CD4-positive, CD25-positive, alpha-beta regulatory T cell (primary cell): ENCODE measurements around the gene MC2R. TPM values are rescaled to one million over a fixed set of nuclear protein-coding genes. Genes with fewer than 3 reads are reported as not detected.
A peak's percentile ranks its signal among the peaks of the same experiment; 100 is the strongest.

ENCODE experiments used
- ATAC-seq, 2 donors: fragments of 150-1000 bp; cut with Tn5 transposase; one replicate each; pipeline ENCODE4 v1.10.0; 2021; ENCODE audit warnings: low read depth in 2 of 2, moderate number of reproducible peaks in 2 of 2, moderate library complexity in 1 of 2
- DNase-seq, 3 donors: peaks; one replicate each; pipeline versions ENCODE4 v3.0.0 to v3.0.0-alpha.2; 2012 to 2022; ENCODE audit warnings: mixed read lengths in 1 of 3
- H3K27ac ChIP-seq: one replicate; pipeline ENCODE4 v1.7.0; 2013; ENCODE audit warnings: mild to moderate bottlenecking, low read length; ENCODE audit not compliant: insufficient read depth, poor library complexity, severe bottlenecking
- H3K27me3 ChIP-seq: one replicate; pipeline ENCODE4 v1.7.0; 2013; ENCODE audit warnings: low read length; ENCODE audit not compliant: control insufficient read depth, insufficient read depth
- H3K36me3 ChIP-seq: one replicate; pipeline ENCODE4 v1.7.0; 2013; ENCODE audit warnings: mild to moderate bottlenecking, low read length, moderate library complexity; ENCODE audit not compliant: control insufficient read depth, insufficient read depth
- H3K4me1 ChIP-seq: 2 replicates; pipeline ENCODE4 v1.7.0; 2013; ENCODE audit warnings: mild to moderate bottlenecking, low read length; ENCODE audit not compliant: insufficient read depth, control insufficient read depth, poor library complexity, severe bottlenecking
- H3K4me3 ChIP-seq: one replicate; pipeline ENCODE4 v1.7.0; 2013; ENCODE audit warnings: low read depth, mild to moderate bottlenecking, low read length, moderate library complexity
- H3K9me3 ChIP-seq, 2 experiments: 1 replicate in 1 of 2; 2 replicates in 1 of 2; pipeline ENCODE4 v1.7.0; 2013; ENCODE audit warnings: low read length in 2 of 2, mild to moderate bottlenecking in 1 of 2, moderate library complexity in 1 of 2; ENCODE audit not compliant: control insufficient read depth in 2 of 2
- H3K27ac Mint-ChIP-seq, 3 donors: one replicate each; pipeline ENCODE4 v1.8.0; 2020 to 2022; ENCODE audit warnings: mild to moderate bottlenecking in 3 of 3, mixed read lengths in 3 of 3, moderate library complexity in 2 of 3
- H3K27me3 Mint-ChIP-seq: one replicate; pipeline ENCODE4 v1.8.0; 2022; ENCODE audit warnings: mild to moderate bottlenecking, mixed read lengths
- H3K36me3 Mint-ChIP-seq: one replicate; pipeline ENCODE4 v1.8.0; 2020; ENCODE audit warnings: mixed read lengths
- H3K4me1 Mint-ChIP-seq, 4 donors: one replicate each; pipeline ENCODE4 v1.8.0; 2020 to 2022; ENCODE audit warnings: mixed read lengths in 4 of 4, mild to moderate bottlenecking in 1 of 4
- H3K4me3 Mint-ChIP-seq, 4 donors: one replicate each; pipeline ENCODE4 v1.8.0; 2020 to 2022; ENCODE audit warnings: mild to moderate bottlenecking in 4 of 4, mixed read lengths in 4 of 4, moderate library complexity in 3 of 4
- H3K9me3 Mint-ChIP-seq, 7 donors: one replicate each; pipeline ENCODE4 v1.8.0; 2020 to 2022; ENCODE audit warnings: mixed read lengths in 7 of 7, mild to moderate bottlenecking in 3 of 7, moderate library complexity in 2 of 7
- polyA plus RNA-seq, 4 donors: library from polyadenylated mRNA; unstranded; fragments of 300-500 nt; fragmentation: Illumina TruSeq; gene quantifications; one replicate each; pipeline ENCODE4 v1.2.3, GENCODE V29; 2021
- total RNA-seq: library from RNA; stranded (reverse); gene quantifications from one replicate; pipeline ENCODE4 v1.2.3, GENCODE V29; 2022

MC2R gene
- total RNA-seq (not detected), polyA plus RNA-seq (not detected)

DNA sequence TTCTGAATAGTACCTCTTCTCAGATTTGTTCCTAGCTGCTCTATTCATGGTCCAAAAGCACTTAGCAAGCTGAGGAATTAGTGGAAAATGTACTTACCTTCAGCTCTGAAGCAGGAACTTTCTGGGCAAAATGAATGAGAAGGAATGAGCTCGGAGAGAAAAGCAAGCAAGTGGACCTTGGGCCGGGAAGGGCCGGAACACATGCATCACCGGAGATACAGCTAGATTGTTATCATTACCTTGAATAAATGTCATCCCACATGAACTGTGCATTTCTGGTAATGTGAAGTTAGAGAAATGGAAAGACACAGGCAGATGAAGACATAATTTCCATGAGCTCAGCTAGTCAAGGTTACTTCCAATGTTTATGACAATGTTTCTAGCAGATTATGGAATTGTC is at the start of gene MC2R:
Gene MC2R (minus strand): TSS at position 146 of the 400 bp plus-strand sequence. CDS start 30,018 bp downstream, outside the sequence.
- Mint-ChIP-seq H3K27me3 (no peaks in the 10 kb centered on the region), H3K27ac (no peak within 1 kb of the TSS)

DNA sequence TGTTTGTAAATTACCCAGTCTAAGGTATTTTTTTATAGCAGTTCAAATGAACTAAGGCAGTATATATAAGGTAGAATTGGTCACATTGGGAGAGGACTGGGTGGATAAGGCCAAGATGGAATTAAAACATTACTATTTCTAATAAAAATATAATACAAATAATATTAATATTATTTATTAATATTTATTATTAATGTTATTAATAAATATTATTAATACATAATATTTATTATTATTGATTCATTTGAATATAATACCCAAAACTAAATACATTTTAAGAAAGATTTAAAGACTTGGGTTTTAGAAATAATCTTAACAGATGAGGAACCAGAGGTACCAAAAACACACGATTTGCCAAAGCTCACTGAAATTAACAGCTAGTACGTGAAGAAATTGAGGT is 30.5 kb upstream of the MC2R start:
- Mint-ChIP-seq H3K9me3 (peaks cover 0 to 5% (median 0%) of the 10 kb centered on the region in 7 donors), H3K4me1 (no peaks in the 10 kb centered on the region), H3K4me3 (no peak overlapping the region), H3K27me3 (peaks cover 8% of the 10 kb centered on the region), H3K36me3 (no peaks in the 10 kb centered on the region), H3K27ac (no peak overlapping the region)
- Histone ChIP-seq H3K36me3 (no peaks in the 10 kb centered on the region), H3K4me3 (no peak overlapping the region), H3K27me3 (no peaks in the 10 kb centered on the region), H3K9me3 (peaks cover 0 to 2% of the 10 kb centered on the region in 2 experiments), H3K4me1 (no peaks in the 10 kb centered on the region), H3K27ac (no peak overlapping the region)
- ATAC-seq: no peak
- DNase-seq: no peak

More for the DNA sequence above, at the start of gene MC2R:
- Histone ChIP-seq H3K9me3 (no peaks in the 10 kb centered on the region), H3K36me3 (no peaks in the 10 kb centered on the region), H3K4me1 (no peaks in the 10 kb centered on the region), H3K27me3 (no peaks in the 10 kb centered on the region), H3K4me3 (no peak within 1 kb of the TSS), H3K27ac (no peak within 1 kb of the TSS)
- Mint-ChIP-seq H3K4me3 (no peak within 1 kb of the TSS), H3K9me3 (peaks cover 0 to 6% (median 0%) of the 10 kb centered on the region in 7 donors), H3K4me1 (no peaks in the 10 kb centered on the region), H3K36me3 (no peaks in the 10 kb centered on the region)
- ATAC-seq (no peak), DNase-seq (no peak)

DNA sequence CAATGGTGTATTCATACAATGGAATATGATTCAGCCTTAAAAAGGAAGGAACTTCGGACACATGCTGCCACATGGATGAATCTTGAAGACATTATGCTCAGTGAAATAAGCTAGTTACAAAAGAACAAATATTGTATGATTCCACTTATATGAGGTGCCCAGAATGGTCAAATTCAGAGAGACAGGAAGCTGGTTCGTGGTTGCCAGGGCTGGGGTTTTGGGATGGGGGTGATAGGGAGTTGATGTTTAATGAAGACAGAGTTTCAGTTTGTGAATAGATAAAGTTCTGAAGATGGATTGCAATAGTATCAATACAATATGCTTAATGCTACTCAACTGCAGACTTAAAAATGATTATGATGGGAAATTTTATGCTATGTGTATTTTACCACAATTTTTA is 28.0 kb upstream of the MC2R start:
- no peak overlapping the region for H3K4me3 Mint-ChIP-seq
- H3K27ac Mint-ChIP-seq: no peak overlapping the region
- Histone ChIP-seq H3K9me3 (peaks cover 0 to 2% of the 10 kb centered on the region in 2 experiments), H3K4me3 (no peak overlapping the region), H3K36me3 (no peaks in the 10 kb centered on the region), H3K27me3 (no peaks in the 10 kb centered on the region), H3K4me1 (no peaks in the 10 kb centered on the region), H3K27ac (no peak overlapping the region)
- no peak for DNase-seq
- H3K27me3 Mint-ChIP-seq: peaks cover 5% of the 10 kb centered on the region
- no peak for ATAC-seq
- no peaks in the 10 kb centered on the region for H3K36me3 Mint-ChIP-seq
- H3K9me3 Mint-ChIP-seq: peaks cover 0 to 5% (median 0%) of the 10 kb centered on the region in 7 donors
- peaks cover 0 to 2% (median 0%) of the 10 kb centered on the region in 4 donors for H3K4me1 Mint-ChIP-seq

DNA sequence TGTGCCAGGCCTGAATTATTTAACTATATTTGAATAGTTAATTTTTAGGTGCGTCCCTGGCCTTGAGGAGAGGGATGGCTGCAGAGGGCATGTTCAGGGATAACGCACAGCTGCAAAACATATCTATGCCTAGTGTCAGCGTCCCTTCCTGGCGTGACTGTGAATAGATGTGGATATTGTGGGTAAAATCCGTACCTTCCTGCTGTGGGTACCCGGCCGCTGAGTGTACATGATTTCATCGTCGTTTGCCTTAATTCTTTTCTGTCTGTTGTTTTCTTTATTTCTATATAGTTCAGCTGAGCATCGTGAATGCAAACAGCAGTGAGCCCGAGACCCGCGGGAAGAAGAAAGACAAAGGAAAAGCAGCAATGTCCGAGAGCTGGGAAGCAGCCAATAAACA is 25.0 kb upstream of the MC2R start:
- Histone ChIP-seq H3K27me3 (no peaks in the 10 kb centered on the region), H3K4me1 (no peaks in the 10 kb centered on the region), H3K36me3 (no peaks in the 10 kb centered on the region), H3K9me3 (no peaks in the 10 kb centered on the region), H3K27ac (no peak overlapping the region), H3K4me3 (no peak overlapping the region)
- Mint-ChIP-seq H3K9me3 (peaks cover 0 to 2% (median 0%) of the 10 kb centered on the region in 7 donors), H3K4me1 (peaks cover 0 to 2% (median 0%) of the 10 kb centered on the region in 4 donors), H3K27ac (no peak overlapping the region), H3K36me3 (no peaks in the 10 kb centered on the region), H3K27me3 (no peaks in the 10 kb centered on the region), H3K4me3 (no peak overlapping the region)
- DNase-seq (no peak), ATAC-seq (no peak)

DNA sequence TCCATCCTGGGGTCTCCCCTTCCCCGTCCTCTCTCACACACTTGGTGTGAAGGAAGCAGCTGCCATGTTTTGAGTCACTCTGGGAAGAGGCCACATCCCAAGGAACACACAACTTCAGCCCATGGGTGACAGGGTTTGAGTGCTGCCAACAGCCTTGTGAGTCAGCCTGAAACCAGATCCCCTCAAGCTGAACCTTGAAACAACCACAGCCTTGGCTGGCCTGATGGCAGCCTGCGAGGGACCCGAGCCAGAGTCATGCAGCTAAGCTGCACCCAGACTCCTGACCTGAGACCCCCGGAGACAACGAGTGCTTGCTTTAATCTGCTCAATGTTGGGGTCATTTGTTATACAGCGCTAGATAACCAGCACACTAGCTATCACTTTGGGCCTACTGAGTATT is 19.3 kb upstream of the MC2R start:
- H3K4me3 Mint-ChIP-seq: no peak overlapping the region
- no peaks in the 10 kb centered on the region for H3K27me3 ChIP-seq
- DNase-seq (no peak), ATAC-seq (no peak)
- peaks cover 0 to 2% (median 0%) of the 10 kb centered on the region in 4 donors for H3K4me1 Mint-ChIP-seq
- no peaks in the 10 kb centered on the region for H3K4me1 ChIP-seq
- H3K36me3 ChIP-seq: no peaks in the 10 kb centered on the region
- peaks cover 5% of the 10 kb centered on the region for H3K27me3 Mint-ChIP-seq
- H3K9me3 ChIP-seq: no peaks in the 10 kb centered on the region
- H3K9me3 Mint-ChIP-seq: peaks cover 0 to 4% (median 1%) of the 10 kb centered on the region in 7 donors
- no peak overlapping the region for H3K27ac ChIP-seq
- H3K36me3 Mint-ChIP-seq: no peaks in the 10 kb centered on the region
- no peak overlapping the region for H3K4me3 ChIP-seq
- no peak overlapping the region for H3K27ac Mint-ChIP-seq

DNA sequence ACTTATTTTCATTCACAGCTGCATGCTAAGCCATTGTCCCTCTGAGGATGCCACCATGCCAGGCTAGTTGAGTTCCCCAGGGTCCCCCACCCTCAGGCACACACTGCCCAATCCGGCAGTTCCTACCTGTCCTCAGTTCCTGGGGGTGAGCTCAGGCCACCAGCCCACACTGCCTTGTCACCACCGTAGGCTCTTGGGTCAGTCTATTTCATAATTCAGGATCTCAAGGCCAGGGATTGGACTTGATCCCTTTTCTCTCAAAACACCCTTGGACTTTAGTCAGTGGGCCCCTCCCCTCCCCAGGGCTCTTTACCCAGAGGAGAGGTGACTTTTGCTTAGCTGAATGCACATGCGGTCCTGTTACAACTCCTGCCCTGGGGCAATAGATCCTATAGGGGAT is 18.7 kb upstream of the MC2R start:
- H3K27me3 Mint-ChIP-seq: peaks cover 5% of the 10 kb centered on the region
- ATAC-seq (peak in 1 of 2 donors; percentile 6), DNase-seq (no peak)
- peaks cover 0 to 6% (median 2%) of the 10 kb centered on the region in 7 donors for H3K9me3 Mint-ChIP-seq
- H3K27ac Mint-ChIP-seq: no peak overlapping the region
- Histone ChIP-seq H3K27me3 (no peaks in the 10 kb centered on the region), H3K4me1 (no peaks in the 10 kb centered on the region), H3K27ac (no peak overlapping the region), H3K4me3 (no peak overlapping the region), H3K9me3 (peaks cover 0 to under 1% of the 10 kb centered on the region in 2 experiments), H3K36me3 (no peaks in the 10 kb centered on the region)
- H3K4me1 Mint-ChIP-seq: peaks cover 0 to 2% (median 0%) of the 10 kb centered on the region in 4 donors
- H3K36me3 Mint-ChIP-seq: no peaks in the 10 kb centered on the region
- no peak overlapping the region for H3K4me3 Mint-ChIP-seq

DNA sequence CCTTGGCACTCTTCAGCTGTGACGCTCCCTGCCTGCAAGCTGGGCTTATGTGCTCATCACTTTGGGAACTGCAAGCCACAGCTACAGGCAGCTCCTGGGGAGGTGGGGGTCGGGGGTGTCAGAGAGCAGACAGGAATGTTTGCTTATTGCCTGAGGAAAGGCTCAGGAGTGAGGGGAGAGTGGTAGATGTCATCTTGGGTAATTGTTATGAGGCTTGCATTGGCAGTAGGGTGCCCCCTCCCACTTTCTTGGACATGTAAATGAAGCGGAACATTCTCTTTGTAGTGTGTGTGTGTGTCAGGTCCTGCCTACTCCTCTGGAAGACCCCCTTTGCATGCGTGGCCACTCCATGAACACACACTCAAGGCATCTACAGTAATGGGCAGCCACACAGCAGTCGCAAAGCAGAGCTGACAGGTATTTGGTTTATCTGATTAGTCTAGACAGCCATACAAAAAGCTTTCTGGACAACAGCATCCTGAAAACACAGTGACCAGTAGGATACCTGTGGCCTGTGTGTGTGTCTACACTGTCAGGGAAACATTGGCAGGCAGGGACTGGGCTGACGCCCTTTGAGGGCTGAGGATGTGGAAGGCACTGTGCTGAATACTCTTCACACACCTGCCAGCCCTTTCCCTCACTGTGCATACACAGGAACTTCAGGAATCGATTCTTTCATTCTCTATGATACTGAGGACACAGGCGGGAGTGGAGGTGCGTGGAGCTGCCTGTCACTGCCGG is 17.1 kb upstream of the MC2R start:
- no peaks in the 10 kb centered on the region for H3K27me3 ChIP-seq
- Mint-ChIP-seq H3K4me3 (no peak overlapping the region), H3K4me1 (peaks cover 0 to under 1% (median 0%) of the 10 kb centered on the region in 4 donors), H3K9me3 (peaks cover 0 to 9% (median 2%) of the 10 kb centered on the region in 7 donors), H3K36me3 (no peaks in the 10 kb centered on the region), H3K27ac (no peak overlapping the region), H3K27me3 (peaks cover 5% of the 10 kb centered on the region)
- no peak overlapping the region for H3K27ac ChIP-seq
- H3K4me3 ChIP-seq: no peak overlapping the region
- DNase-seq (no peak), ATAC-seq (no peak)
- no peaks in the 10 kb centered on the region for H3K36me3 ChIP-seq
- peaks cover 0 to 4% of the 10 kb centered on the region in 2 experiments for H3K9me3 ChIP-seq
- H3K4me1 ChIP-seq: no peaks in the 10 kb centered on the region

DNA sequence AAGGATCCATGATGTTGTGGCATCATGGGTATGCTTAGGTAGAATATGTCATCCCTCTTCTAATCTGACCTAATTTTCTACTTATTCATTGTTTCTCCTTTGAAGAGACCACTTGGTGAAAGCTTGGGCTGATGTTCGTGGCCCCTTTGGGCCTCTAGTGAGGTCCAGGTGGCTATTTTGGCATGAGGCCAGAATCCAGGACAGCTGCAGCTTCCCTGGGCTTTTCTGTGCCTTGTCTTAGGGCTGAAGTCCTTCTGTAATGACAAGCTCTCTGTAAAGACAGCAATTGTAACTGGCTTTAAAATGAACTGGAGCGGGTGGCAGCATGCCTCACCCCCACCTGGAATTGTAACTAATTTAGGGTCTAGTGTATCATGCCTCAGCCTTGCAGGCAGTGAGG is 15.6 kb upstream of the MC2R start:
- Mint-ChIP-seq H3K36me3 (no peaks in the 10 kb centered on the region), H3K9me3 (peaks cover 0 to 11% (median 2%) of the 10 kb centered on the region in 7 donors), H3K27ac (no peak overlapping the region), H3K4me3 (no peak overlapping the region), H3K4me1 (peaks cover 0 to 2% (median 0%) of the 10 kb centered on the region in 4 donors), H3K27me3 (peaks cover 5% of the 10 kb centered on the region)
- Histone ChIP-seq H3K4me1 (no peaks in the 10 kb centered on the region), H3K27me3 (no peaks in the 10 kb centered on the region), H3K36me3 (no peaks in the 10 kb centered on the region), H3K4me3 (no peak overlapping the region), H3K9me3 (peaks cover 0 to 4% of the 10 kb centered on the region in 2 experiments), H3K27ac (no peak overlapping the region)
- DNase-seq (no peak), ATAC-seq (no peak)
